Peyer's patch (tissue), 4 donors: Measurements from ENCODE around the gene CDC42.

Experiments
- CTCF ChIP-seq, 6 experiments: fragments of 450-650 bp in 4 of 6; fragments of 200-600 bp in 2 of 6; sonication (generic) in 1 of 6; IDR thresholded peaks; one replicate each; pipeline ENCODE4 v1.5.1; 2017 to 2019; ENCODE audit warnings: antibody characterized with exemption in 6 of 6, mild to moderate bottlenecking in 3 of 6, moderate library complexity in 1 of 6
- POLR2A ChIP-seq, 2 donors: fragments of 450-650 bp; IDR thresholded peaks; one replicate each; pipeline ENCODE4 v1.5.1; 2017; ENCODE audit warnings: antibody characterized with exemption in 2 of 2, mild to moderate bottlenecking in 2 of 2, moderate library complexity in 2 of 2

GRCh38 chr1:22075718-22076117, 23.2 kb downstream of the CDC42 start:
- TF ChIP-seq POLR2A (IDR thresholded peaks at IDR 0.05) = no peak
- TF ChIP-seq CTCF (IDR thresholded peaks at IDR 0.05) = no peak
